Hematopoietic multipotent progenitor cell treated with erythropoietin and hydrocortisone succinate and interleukin-3 and kit ligand, for 4 days (in vitro differentiated cells): ENCODE measurements around the gene ISOC1.

Source experiments
- DNase-seq: peaks from one replicate; pipeline ENCODE4 v3.0.0-alpha.2; 2015

ISOC1 gene

GRCh38 chr5:129096382-129096991 lies 1.9 kb downstream of the ISOC1 start:
- peak; percentile 56 for DNase-seq

DNA sequence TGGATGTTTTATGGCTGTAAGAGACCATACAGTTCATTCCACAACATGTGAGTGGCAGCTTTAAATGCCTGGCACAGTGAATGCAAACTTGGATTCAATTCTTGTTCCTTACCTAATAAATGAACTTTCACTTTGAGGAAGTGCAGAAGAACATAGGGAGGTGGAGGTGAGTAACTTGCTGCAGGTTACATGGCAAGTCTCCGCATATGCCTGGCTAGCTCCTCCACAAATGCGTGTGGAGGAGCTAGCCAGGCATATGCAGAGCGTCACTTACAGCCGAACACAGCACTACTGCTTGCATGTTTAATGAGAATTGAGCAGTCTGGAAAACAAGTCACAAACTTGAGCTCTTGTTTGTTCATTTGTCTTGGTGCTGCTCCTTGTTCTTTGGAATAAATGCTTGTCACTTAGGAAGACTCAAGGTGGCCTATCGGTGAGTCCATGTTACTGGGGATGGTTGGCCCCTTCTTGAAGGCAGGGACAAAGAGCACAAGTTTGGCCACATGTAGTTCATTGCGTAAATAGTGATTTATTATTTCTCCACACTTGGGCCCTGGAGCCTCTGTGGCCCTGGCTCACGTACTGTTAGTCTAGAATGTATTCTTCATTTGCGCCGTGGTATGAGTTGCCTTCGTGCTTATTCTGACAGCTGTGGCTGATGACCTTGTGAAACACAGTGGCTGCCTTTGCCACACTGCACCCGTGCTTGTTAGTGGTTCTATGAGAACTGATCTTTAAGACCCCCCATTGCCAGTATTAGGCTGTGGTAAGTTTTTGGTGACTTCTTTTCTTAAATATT lies 3.1 kb downstream of the ISOC1 start:
- peak; percentile 19 for DNase-seq

DNA sequence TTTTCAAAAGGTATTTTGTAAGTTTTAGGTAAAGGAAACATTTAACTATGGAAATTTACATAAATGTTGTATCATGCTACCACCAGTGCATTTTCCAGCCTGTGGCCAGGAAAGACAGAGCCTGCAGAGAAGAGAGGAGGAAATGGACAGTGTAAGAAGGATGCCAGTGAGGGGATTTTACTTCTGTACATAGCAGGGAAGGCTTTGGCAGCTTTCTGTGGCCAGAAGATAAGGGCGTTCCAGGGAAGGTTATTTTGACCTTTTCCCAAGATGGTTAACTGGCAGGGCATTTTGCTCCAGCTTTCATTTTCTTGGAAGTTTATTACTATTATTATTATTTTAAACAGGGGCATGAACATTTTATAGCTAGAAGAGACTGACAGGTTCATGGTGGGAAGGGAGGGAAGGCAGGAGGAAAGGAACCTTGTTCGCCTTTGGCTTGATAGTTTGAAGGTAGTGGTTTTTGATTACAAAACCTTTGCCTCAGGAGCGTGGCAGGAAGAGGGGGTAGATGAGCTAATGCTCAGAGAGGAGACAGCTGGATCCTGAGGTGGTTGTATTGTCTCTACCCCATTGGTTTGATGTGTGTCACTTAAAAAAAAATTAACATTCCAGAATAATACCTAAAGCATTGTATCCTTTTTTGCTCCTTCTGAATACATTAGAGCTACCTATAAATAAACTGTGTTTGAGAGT lies 4.1 kb downstream of the ISOC1 start:
- DNase-seq = peak; percentile 44

DNA sequence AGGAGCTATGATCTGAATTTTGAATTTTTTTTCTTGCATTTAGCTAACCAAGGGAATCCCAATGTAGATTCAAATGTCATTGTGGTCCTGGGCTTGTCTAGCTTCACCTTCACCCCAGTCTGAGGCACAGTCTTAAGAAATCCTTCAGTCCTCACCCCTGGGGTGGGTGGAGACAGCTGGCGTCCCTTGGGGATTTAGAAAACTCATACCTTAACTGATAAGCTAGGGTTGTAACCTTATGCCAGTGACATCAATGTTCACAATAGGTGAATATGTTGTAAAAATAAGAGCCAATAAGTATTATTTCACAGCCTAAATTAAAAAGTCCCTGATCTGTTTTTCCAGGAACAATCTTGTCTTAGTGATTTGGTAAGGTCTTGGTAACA lies 4.6 kb downstream of the ISOC1 start:
- no peak for DNase-seq

- no peak for DNase-seq
Observed at GRCh38 chr5:129101794-129102193, 7.2 kb downstream of the ISOC1 start.

GRCh38 chr5:129103397-129103796 lies 8.8 kb downstream of the ISOC1 start:
- no peak for DNase-seq

- no peak for DNase-seq
Observed at GRCh38 chr5:129104915-129105455, 10.4 kb downstream of the ISOC1 start.

DNA sequence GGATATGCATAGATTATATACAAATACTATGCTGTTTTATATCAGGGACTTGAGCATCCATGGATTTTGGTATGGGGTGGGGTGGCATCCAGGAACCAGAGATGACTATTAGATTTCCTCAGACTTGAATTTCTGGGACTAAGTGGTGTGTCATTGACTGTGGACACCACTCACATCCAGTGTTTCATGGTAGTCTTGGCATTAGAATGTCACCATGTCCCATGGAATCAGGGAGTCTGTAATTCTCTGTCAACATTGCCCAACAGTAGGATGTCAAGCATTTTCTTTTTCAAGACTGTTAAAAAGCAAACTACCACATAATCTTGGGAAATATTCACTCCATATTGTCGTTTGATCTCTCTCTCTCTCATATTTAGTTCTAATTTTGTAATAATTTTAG lies 13.1 kb downstream of the ISOC1 start:
- DNase-seq = no peak

DNA sequence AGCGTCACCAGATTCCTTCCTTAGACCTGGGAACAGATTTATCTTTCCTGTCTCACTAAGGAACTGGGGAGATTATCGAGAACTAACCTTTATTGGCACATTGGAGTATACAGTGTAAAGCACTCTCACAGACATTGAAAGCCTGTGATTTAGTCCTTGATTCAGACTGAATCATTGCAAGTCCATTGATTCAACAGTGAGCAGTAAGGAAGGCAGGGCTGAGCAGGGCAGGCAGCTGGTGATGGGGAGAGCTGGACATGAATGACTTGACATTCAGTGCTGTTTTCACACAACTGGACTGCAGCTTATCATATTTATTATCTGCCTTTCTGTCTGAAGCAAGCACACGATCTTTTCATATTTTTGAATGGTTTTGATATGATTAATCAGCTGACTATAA lies 16.2 kb downstream of the ISOC1 start:
- DNase-seq = no peak

DNA sequence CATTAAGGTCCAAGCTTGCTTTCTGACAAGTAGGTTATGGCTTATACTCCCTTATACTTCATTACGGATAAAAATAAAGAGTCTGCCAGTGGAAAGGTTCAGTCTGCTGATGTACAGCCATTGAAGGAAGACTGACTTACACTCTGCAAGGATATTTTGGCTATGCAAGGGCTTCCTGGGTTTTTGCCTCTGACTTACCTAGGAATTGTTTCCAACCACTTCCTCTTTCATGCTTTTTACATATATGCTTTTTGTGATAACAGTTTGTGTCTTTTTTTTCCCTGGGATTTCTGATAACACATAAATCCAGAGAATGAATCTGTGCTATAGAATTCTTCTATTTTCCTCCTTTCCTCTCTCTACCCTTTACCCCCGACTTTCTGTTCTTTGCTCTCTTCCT lies 16.8 kb downstream of the ISOC1 start:
- DNase-seq = no peak

DNA sequence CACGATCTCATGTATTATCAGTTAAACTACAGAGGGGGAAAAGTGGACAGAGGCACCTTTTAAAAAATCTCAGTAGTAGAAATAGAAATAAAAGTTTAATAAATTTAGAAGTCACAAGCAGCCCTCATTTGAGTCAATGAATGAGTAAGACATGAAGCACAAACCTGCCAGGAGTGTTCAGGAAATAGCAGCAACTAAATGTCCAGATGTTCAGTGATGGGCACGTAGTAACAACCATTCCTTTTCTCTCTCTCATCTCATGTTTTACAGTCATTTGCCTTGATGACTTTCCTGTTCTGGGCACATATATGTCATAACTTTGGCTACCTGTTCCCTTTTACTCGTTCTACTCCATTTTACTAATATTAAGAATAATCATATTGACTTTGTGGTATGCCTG lies 17.7 kb downstream of the ISOC1 start:
- no peak for DNase-seq

DNA sequence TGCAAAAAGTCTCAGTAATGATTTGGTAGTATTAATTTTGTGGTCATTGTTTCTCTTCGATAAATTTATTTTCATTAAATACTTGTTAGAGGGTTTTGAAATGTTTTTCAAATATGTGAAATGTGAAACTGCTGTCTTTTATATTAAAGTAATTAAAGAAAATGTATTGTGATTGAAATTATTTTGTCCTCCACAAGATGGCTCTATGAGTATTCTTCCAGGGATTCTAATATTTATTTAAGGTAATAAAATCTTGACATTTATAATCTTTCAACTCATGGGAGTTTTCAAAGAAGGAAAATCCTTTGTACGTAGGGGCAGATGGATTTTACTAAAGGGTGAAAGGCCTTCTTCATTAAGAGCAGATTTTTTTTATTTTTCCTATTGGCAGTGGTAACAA lies 19.3 kb downstream of the ISOC1 start:
- no peak for DNase-seq

DNA sequence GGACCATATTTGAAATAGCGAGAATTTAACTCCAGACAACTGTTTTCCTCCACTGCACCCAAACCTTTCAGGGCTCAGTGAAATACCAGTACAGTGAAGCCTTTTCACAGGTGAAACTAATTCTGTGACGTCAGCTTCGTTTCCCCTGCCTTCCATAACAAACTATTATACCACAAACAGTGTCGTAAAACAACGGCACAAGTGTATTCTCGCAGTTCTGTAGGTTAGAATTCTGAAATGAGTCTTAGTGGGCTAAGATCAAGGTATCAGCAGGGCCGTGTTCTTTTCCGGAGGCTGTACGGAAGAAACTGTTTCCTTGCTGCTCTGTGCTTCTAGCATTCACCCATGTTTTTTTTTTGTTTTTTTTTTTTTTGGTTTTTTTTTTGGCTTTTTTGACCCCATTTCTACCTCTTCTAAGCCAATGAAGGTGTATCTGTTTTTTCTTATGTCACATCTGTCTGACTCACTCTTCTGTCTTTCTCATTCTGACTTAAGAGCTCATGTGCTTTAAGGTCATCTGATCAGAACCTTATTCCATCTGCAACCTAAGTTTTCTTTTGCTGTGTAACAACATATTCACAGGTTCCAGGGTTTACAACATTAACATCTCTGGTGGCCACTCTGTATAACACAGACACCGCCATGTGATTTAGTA lies 20.1 kb downstream of the ISOC1 start:
- no peak for DNase-seq

DNA sequence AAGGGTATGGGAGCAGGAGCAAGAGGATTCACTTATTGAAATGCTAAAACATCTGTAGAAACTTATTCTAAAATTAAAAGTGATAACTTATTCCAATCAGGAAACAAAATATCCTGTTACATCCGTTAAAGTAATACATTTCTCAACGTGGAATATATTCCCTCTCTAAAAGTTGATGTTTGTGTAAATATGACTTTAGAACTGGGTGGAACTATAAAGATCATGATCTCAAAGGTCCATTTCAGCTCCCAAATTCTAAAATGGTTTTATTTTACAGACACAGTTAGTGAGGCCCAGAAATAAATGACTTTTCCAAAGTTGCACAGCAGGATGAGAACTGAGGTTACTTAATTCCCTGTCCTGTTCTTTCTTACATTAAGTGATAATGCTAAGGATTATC lies 21.1 kb downstream of the ISOC1 start:
- DNase-seq = no peak

DNA sequence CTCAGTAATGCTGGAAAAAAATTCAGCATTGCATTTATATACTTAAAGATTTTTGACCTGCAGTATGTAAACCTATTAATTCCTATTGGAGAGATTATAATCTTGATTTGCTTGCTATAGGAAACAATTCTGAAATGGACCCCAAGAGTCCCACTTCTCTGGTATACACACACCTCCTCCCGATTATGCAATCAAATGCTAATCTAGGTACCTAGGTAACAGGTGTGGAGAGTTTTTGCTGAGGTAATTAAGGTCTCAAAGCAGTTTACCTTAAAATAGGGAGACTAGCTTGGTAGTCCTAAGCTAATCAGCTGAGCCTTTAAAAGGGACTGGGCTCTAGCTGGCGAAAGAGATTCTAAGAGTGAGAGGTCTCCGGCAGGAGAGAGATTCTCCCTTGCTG lies 22.2 kb downstream of the ISOC1 start:
- no peak for DNase-seq

GRCh38 chr5:129118405-129118804 lies 23.9 kb downstream of the ISOC1 start:
- DNase-seq = no peak

GRCh38 chr5:129118826-129119225 lies 24.3 kb downstream of the ISOC1 start:
- no peak for DNase-seq

- no peak for DNase-seq
Observed at GRCh38 chr5:129120158-129120581, 25.6 kb downstream of the ISOC1 start.

DNA sequence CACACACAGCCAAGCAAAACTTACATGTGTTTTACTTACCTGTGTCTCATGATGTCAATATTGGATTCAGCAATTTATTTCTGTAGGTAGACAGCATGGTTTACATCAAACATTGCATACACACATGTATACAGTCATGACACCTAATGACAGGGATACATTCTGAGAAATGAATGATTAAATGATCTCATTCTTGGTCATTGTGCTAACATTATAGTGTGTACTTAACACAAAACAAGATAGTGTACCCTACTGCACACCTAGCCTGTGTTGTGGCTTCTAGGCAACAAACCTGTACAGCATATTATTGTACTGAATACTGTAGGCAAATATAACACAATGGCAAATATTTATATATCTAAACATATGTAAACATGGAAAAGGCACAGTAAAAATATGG lies 28.0 kb downstream of the ISOC1 start:
- no peak for DNase-seq

GRCh38 chr5:129124608-129125007 lies 30.1 kb downstream of the ISOC1 start:
- DNase-seq = no peak

- DNase-seq = peak; percentile 24
Observed at GRCh38 chr5:129125819-129126218, 31.3 kb downstream of the ISOC1 start.

- DNase-seq = no peak
Observed at GRCh38 chr5:129133553-129133952, 39.0 kb downstream of the ISOC1 start.

DNA sequence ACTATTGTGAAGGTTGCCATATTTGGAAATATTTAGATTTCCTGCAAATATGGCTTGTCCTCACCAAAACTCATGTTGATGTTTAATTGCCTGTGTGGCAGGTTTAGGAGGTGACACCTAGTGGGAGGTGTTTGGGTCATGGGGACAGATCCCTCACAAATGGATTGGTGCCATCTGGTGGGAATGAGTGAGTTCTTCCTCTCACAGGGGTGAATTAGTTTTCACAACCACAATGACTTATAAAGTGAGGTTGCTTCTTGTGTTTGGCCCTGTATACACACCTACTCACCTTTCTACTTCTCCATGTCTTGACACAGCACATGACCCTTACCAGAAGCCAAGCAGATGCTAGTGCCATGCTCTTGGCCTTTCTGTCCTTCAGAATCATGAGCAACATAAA lies 41.1 kb downstream of the ISOC1 start:
- peak; percentile 56 for DNase-seq
